ENCODE results near the gene CRIP2.

CRIP2 gene

DNA sequence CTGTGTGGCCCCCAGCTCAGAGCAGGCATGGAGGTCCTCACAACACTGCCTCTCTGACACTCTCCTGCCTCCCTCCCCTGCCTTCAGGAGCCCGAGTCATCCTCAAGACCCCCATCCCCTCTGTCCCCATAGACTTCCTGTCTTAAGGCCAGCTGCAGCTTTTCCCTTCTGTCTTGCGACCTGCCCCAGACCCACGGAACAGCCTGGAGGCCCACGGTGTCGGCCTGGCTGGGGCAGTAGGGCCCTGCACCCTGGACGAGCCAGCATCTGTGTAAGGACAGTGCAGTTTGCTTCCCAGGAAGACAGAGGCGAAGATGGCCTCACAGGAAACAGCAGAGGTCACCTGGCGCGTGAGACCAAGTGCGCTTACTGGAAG, 26.1 kb downstream of the CRIP2 start:
- DNase-seq = no peak

DNA sequence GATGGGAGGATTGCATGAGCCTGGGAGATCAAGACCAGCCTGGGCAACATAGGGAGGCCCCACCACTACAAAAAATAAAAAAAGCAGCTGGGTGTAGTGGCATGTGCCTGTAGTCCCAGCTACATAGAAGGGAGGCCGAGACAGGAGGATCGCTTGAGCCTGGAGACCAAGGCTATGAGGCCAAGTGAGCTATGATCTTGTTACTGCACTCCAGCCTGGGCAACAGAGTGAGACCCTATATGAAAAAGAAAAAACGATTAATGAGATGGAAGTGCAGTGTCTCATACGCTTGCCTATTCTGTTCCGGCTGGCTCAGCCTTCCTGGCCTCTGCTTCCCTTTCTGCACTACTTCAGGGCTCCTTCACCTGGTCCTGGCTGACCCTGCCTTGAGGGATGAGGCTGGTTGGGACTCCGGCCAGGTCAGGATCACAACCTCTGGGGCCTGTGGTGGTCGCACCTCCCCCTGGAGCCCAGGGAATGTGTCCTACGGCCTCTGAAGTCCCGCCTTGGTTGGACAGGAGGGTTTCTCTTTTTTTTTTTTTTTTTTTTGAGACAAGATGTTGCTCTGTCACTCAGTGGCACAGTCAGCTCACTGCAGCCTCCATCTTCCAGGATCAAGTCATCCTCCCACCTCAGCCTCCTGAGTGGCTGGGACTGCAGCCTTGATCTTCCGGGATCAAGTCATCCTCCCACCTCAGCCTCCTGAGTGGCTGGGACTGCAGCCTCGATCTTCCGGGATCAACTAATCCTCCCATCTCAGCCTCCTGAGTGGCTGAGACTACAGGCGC, 27.1 kb downstream of the CRIP2 start:
- DNase-seq = no peak

DNA sequence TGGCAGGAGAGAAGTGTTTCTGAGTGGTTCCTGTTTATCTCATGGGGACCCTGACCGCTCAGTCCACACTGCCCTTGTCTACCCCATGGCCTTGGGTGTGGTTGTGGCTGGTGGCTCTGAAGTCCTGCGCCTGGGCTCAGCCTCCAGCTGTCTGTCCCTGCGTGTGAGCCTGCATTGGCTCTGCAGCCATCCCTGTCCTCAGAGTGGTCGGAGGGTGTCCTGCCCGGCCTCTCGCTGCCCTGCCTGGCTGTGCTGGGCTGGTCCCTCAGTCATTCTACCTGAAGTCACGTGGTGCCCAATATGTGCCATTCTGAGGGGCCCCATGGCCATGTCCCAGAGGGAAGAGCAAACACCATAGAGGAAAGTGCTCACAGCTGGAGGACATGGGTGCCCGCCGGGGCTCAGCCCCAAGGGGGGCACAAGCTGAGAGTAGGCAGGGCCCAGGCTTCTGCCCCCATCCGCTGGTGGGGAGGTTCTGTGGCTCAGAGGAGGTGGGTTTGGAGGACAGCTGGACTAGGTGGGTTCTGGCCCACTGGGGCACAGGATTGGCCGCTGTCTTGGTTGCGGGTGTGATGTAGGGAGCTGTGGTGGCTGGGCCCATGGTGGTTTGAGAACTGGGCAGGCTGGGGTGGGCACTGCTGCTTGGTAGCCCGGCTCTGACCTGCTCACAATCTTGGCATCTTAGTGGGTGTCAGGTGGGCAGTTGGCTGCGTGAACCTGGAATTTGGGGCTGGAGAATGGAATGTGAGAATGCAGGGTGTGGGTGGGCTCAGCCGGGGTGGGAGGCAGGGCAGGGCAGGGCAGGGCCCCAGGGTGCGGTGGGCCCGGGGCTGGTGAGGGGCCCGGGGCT, 28.1 kb downstream of the CRIP2 start:
- no peak for DNase-seq

DNA sequence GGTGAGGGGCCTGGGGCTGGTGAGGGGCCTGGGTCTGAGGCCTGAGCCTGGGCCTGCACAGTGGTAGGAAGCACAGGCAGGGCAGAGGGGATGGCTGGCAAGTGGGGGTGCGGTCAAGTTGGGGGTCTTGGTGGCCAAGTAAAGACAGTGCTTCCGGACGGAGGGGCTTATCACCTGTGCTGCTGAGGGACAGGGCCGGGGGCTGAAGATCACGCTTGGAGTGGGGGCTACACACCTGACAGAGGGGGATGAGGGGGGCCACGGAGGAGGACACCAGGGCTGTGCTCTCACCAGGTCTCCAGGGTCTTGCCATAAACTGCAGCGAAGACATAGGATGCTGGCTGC, 28.6 kb downstream of the CRIP2 start:
- DNase-seq = no peak

DNA sequence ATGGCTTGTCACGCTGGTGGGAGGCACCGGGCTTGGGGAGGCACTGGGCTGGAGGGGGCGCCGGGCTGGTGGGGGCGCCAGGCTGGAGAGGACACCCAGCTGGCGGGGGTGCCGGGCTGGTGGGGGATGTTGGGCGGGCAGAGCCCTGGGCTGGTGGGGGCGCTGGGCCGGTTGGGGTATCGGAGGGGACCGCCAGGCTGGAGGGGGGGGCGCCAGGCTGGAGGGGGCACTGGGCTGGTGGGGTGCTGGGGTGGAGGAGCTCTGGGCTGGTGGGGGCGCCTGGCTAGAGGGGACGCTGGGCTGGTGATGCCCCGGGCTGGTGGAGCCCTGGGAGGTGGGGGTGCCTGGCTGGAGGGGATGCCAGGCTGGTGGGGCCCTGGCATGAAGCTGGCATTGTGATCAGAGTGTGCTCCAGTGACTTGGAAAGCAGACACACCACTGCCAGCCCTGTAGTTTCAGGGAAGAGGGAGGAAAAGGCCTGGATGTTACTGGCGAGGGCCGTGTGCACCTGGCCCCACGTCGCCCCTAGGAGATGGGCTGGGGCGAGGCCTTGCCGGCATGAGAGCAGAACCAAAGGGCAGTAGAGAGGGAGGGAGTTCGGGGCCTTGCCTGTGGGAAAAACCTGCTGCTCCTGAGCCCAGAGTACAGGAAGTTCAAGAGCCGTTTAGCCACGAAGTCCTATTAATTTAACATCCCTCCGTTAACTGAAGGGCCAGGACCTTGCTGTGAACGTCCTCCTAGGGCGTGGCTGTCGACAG, 29.5 kb downstream of the CRIP2 start:
- no peak for DNase-seq

DNA sequence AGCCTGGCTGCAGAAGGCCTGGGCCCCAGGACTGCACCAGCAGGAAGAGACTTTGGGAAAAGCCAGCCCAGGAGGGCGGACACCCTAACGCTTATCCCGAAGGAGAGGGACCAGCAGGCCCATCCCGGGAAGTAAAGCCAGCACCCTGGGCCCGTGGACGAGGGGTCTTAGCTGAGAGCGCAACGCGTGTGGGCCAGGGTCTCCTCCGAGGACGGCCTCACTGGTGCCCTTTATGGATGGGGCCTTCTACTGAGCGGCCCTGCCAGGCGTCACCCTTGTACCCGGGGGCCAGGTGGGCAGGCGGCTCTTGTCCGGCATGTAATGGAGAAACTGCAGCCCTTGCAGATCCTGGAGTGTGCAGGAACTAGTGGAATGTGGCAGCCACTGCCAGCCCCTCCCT, 30.5 kb downstream of the CRIP2 start:
- no peak for DNase-seq

DNA sequence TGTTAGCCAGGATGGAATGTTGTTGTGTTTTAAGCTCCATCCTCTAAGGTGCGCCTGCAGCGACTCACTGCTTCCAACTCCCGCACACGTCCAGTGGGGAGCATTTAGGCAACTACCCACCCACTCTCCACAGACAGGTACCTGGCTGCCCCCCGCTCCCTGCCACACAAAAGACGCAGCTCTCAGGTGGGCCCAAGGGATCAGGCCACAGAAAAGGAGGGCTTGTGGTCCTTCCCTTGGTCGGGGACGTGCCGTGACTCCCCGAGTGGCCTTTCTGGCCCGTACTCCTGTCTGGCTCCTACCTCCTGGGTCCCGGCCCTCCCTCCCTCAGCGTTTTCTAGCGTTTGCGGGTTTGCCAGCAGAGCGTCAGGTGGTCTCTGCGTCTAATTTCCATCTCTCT, 32.6 kb downstream of the CRIP2 start:
- DNase-seq = no peak

DNA sequence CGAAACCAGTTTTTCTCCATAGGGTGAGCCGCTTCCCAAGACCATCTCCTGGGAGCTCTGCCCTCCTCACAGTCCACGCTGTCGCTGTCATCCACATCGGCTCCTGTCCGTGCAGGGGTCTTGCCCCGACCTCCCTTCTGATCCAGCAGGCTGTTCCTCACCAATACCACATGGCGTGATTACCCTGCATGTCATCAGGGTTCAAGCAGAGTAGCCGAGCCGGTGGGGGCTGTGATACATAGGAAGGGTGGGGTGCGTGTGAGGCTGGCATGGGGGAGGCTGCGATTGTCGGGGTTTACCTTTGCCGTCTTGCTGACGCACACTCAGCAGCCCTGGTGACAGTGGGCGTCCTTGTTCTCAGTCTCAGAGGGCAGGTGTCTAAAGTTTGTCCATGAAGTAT, 33.4 kb downstream of the CRIP2 start:
- DNase-seq = no peak

DNA sequence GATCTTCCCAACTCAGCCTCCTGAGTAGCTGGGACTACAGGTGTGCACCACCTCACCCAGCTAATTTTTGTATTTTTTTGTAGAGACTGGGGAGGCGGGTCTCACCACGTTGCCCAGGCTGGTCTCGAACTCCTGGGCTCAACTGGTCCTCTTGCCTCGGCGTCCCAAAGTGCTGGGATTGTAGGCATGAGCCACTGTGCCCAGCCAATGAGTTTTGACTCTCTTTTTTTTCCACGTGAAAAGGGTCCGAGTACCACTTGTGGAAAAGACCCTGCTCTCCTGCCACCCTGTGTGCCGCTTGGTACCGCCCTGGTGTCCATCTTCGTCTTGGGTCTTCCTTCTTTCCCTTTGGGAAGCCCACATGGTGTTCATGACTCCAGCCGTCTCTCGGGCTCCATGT, 34.0 kb downstream of the CRIP2 start:
- no peak for DNase-seq

DNA sequence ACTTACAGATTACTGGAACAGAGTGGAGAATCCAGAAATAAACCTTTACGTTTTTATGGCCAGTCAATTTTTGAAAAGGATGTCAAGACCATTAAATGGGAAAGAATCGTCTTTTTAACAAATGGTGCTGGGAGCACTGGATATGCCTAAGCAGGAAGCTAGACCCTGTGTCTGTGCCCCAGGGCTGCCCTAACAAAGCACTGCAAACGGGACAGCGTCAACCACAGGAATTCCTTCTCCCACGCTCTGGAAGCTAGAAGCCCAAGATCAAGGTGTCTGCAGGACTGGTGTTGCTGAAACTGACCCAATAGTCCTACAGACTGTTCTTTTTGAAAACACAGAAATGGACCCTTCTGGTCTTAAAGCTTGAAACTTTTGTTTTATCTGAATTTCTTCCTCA, 42.5 kb downstream of the CRIP2 start:
- DNase-seq = no peak

DNA sequence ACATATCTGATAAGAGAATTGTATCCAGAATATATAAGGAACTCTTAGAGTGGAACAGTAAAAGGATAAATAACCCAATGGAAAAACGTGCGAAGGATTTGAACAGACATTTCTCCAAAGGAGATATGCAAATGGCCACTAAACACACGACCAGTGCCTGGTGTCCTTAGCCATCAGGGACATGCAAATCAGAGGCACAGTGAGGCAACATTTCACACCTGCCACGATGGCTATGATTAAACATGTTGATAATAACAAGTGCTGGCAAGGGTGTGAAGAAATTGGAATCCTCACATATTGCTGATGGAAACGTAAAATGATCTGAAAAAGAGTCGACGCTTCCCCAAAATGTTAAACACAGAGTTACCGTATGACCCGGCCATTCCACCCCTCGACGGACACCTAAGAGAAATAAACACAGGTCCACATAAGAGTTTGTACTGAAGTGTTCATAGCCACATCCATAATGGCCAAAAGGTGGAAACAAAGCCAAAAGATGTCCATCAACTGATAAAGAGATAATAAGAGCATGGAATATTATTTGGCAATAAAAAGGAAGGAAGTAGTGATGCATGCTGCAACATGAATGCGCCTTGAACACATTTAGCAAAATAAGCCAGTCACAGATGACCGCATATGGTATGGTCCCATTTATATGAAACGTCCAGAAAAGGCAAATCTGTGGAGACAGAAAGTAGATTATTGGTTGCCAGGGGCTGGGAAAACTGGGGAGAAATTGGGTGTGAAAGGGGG, 45.5 kb downstream of the CRIP2 start:
- no peak for DNase-seq

DNA sequence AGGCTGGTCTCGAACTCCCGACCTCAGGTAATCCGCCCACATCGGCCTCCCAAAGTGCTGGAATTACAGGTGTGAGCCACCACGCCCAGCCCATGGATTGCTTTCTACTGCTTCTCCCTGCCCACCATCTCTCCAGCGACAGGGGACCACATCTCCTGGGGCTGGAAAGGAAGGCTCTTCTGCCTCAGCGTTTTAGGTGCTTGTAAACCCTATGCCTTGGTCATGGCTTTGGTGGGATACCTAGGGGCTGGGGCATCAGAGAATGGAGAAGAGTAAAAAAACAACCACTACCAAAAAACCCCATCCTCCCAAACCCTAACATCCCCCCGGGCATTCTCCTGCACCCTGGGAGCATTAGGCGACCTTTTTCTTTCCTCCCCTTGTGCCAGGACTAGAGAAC, 50.7 kb downstream of the CRIP2 start:
- DNase-seq = no peak

DNA sequence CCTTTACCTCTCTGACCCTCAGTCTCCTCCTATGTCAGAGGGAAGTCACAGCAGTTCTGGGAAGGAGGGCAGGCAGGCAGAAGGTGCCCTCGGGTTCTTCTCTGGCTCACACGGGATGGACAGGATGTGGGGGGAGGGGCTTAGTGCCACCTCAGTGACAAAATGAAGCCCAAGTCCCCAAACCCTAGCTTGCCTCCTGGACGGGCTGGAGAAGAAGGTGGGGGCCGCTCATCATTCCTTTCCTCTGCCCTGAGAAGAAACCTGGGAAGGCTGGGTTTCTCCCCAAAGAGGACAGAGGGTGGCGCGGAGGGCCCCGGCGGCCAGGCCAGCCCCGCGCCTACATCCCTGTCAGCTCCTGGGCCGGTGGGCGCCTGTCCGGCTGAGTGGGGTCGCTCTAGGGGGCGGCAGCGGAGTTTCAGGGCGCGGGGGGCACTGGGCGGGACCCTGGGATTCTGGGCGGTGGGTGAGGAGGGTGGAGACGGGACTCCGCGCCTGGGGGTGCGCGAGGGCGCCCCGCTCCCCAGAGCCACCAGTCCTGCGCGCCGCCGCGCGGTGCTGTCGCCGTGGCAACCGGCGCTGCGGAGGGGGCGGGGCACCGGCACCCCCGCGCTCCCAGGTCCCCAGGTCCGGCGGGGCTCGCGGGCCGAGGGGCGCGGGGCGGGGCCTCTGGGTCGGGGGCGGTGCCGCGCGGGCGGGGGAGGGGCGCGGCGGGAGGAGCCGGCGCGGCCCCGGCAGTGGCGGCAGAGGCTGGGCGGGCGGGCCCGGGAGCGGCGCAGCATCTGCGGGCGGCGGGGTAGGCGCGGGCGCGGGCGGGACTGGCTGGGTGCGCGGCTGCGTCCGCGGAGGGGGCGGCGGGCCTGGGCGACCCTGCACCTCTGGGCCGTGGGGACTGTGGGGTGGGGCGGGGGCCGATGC, 51.5 kb downstream of the CRIP2 start, which contains the start of gene TMEM121:
TSS of gene TMEM121 (plus strand) at position 723 of the 915 bp plus-strand sequence. CDS start 2,252 bp downstream, outside the sequence.
- DNase-seq = peak; percentile 21

DNA sequence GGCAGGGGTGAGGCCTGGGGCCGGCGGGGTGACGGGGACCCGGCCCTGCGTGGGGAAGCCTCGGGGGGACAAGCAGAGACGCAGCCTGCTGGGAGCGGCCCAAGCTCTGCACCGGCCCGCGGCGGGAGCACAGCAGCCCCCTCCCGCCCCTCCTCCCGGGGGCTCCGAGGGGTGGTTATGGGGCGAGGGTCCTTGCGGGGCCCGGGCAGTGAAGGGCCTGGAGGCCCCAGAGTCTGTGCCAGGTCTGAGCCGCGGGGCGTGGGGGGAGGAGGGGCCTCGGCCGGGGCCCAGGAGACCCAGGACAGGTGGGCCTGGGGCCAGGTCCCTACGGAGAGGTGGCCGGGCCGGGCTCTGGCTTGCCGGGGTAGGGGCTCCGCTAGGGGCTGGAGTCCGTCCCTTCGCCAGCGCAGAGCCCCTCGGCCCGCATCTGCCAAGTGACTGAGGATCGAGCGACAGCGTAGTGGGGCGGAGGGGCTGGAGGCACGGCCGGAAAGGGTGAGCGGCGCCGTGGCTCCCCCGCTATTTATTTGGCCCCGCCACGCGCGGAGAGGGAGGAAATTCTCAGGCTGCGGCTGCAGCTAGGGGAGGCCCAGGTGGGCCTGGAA, 52.3 kb downstream of the CRIP2 start:
- no peak for DNase-seq

DNA sequence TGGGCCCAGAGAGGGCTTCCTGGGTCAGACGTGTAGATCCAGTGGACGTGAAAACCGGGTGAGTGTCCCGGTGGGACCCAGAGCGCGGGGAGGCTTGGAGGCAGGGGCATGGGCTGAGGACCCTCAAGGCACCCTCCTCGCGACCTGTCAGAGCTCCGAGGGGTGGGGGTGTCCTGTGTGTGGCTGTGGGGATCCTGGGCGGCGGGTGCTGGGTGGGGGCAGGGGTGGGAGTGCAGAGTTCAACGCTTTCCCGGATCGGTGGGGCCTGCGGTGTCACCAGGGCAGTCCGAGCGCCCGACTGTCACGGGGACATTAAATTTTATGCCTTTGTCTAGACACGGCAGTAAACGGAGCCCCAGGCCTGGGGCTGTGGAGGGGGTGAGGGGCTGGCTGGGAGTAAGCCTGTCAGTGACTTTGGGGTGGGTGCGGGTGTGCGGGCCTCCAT, 52.8 kb downstream of the CRIP2 start:
- DNase-seq = no peak

DNA sequence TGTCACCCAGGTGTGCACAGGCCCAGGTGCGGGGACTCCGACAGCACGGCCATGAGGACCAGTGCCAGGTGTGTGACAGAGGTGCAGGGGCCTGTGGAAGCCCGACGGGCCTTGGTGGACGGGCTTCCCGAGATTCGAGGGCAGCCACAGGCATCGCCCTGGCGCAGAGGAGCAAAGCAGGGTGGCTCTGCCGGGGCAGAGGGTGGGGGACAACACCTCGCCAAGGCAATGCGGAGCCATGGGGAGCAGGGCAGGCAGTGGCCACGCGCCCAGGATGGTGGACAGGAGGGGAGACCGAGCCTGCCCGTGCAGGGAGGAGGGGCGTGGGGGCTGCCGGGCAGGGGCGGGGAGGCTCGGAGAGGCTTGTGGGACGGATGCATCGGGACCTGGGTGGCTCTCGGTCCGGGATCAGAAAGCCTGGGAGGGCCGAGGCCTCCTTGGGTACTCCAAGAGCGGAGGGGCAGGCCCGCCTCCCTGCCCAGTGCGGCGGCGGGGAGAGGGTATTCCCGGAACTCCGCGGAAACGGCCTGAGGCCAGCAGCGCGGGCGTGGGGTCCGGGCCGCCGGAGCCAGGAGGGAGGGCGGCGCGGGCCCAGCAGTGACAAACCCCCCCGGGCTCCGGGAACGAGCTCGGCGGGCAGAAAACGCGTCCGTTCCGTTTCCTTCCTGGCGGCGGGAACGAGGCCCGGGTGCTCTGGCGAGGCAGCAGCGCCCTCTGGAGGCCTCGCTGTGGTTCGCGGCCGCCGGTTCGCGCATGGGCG, 53.4 kb downstream of the CRIP2 start:
- DNase-seq = peak; percentile 68

DNA sequence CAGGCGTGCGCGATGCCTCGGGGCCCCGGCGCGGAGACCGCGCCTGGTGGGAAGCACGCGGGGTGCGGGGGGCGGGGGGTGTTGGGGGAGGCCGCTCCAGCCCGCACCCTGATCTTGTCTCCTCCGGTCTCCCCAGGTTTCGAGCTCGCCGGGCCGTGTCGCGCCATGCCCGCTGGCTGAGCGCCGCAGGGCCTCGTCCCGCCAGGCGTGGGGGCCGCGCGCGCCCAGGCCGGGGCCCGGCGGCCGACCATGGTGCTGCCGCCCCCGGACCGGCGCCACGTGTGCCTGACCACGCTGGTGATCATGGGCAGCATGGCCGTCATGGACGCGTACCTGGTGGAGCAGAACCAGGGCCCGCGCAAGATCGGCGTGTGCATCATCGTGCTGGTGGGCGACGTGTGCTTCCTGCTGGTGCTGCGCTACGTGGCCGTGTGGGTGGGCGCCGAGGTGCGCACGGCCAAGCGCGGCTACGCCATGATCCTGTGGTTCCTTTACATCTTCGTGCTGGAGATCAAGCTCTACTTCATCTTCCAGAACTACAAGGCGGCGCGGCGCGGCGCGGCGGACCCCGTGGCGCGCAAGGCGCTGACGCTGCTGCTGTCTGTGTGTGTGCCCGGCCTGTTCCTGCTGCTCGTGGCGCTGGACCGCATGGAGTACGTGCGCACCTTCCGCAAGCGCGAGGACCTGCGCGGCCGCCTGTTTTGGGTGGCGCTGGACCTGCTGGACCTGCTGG, 54.1 kb downstream of the CRIP2 start:
- no peak for DNase-seq

DNA sequence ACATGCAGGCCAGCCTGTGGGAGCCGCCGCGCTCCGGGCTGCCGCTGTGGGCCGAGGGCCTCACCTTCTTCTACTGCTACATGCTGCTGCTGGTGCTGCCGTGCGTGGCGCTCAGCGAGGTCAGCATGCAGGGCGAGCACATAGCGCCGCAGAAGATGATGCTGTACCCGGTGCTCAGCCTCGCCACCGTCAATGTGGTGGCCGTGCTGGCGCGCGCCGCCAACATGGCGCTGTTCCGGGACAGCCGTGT, 54.6 kb downstream of the CRIP2 start:
- DNase-seq = no peak
